Measurements from ENCODE around the gene PRRC2B.

GRCh38 chr9:131499254-131499767 is 105.4 kb downstream of the PRRC2B start:
- no peak for TF ChIP-seq EZH2 (IDR thresholded peaks at IDR 0.05; ENCODE audit: low read depth, low read length, severe bottlenecking)
- TF ChIP-seq SP1 (IDR thresholded peaks at IDR 0.05; ENCODE audit: low read depth, low read length), result no peak
- peak; percentile 62 for TF ChIP-seq POLR2AphosphoS5 (IDR thresholded peaks at IDR 0.05; ENCODE audit: low read depth, low read length)

Measured in H1 (cell line).